ENCODE results near the gene DCTN3. TPM values are rescaled to one million over a fixed set of nuclear protein-coding genes. Genes with fewer than 3 reads are reported as not detected.

DCTN3 gene
- total and polyA plus RNA-seq, 2 experiments from 2014 or later: 75.0 to 83.1 TPM

DNA sequence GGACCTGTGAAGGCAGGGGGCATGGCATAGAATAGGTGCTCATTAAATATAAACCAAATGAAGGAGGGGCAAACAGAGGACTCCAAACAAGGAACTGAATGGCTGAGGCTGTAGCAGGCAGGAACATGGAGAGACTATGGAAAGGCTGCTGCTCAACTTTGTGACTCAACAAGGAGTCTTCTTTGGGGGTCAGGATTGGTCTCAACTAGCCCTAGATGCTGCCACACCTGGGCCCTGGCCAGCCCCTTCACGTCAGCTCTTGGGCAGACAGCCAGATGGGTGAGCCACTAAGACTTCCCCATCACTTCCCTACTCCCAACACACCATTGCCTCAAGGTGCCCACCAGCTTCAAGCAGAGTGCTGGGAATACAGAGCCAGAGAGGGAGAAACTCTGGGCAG lies 19.4 kb downstream of the DCTN3 start:
- 88% methylated on average over 1 of the region's 1 CpG for WGBS (ENCODE audit: low lambda C conversion rate, missing lambda C conversion rate)
- peaks cover 9% of the 10 kb centered on the region for H3K27me3 ChIP-seq
- no peaks in the 10 kb centered on the region for H3K79me2 ChIP-seq
- H3K4me3 ChIP-seq: no peak overlapping the region
- no peak overlapping the region for H3K4me2 ChIP-seq
- no peak overlapping the region for H2AFZ ChIP-seq
- H3K36me3 ChIP-seq (replicated peaks; ENCODE audit: insufficient read depth, low read depth): no peaks in the 10 kb centered on the region
- no peaks in the 10 kb centered on the region for H4K20me1 ChIP-seq (ENCODE audit: insufficient read depth, poor library complexity, severe bottlenecking)
- no peaks in the 10 kb centered on the region for H3K9me3 ChIP-seq (ENCODE audit: low read depth)
- H3K4me1 ChIP-seq (ENCODE audit: insufficient read depth): no peaks in the 10 kb centered on the region
- TF ChIP-seq EZH2phosphoT487 (IDR thresholded peaks at IDR 0.05; ENCODE audit: low read depth, severe bottlenecking, unreplicated experiment) (no peak), EZH2 (IDR thresholded peaks at IDR 0.05; ENCODE audit: borderline replicate concordance) (no peak)
- TF ChIP-seq, protein P1, sequence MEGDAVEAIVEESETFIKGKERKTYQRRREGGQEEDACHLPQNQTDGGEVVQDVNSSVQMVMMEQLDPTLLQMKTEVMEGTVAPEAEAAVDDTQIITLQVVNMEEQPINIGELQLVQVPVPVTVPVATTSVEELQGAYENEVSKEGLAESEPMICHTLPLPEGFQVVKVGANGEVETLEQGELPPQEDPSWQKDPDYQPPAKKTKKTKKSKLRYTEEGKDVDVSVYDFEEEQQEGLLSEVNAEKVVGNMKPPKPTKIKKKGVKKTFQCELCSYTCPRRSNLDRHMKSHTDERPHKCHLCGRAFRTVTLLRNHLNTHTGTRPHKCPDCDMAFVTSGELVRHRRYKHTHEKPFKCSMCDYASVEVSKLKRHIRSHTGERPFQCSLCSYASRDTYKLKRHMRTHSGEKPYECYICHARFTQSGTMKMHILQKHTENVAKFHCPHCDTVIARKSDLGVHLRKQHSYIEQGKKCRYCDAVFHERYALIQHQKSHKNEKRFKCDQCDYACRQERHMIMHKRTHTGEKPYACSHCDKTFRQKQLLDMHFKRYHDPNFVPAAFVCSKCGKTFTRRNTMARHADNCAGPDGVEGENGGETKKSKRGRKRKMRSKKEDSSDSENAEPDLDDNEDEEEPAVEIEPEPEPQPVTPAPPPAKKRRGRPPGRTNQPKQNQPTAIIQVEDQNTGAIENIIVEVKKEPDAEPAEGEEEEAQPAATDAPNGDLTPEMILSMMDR (IDR thresholded peaks at IDR 0.05; ENCODE audit: poor library complexity): no peak
- no peak overlapping the region for H3K27ac ChIP-seq
- no peak for DNase-seq (ENCODE audit: low spot score)
- no peaks in the 10 kb centered on the region for H3K9me2 ChIP-seq (replicated peaks; ENCODE audit: insufficient read depth)

DNA sequence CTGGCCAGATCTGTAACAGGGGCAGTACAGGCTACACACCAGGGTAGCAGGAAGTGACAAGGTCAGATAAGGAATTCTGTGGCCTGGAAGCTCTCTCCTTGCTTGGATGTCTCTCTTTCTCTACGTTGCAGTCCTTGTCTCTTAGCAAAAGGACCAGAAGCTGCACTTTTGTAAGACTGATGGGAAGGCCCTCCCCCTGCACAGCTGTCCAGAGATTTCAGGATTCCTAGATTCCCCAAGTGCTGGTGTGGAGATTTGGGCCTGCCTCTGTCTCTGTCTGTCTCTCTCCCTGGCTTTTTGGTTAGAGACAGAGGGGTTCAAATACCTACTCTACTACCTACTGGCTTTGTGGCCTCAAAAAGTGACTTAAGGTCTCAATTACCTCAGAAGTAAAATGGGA lies 20.7 kb downstream of the DCTN3 start:
- Histone ChIP-seq H3K4me3 (no peak overlapping the region), H3K79me2 (no peaks in the 10 kb centered on the region), H3K4me2 (no peak overlapping the region), H3K4me1 (ENCODE audit: insufficient read depth) (no peaks in the 10 kb centered on the region), H2AFZ (no peak overlapping the region), H3K9me2 (replicated peaks; ENCODE audit: insufficient read depth) (no peaks in the 10 kb centered on the region), H3K27ac (no peak overlapping the region), H3K27me3 (peaks cover 14% of the 10 kb centered on the region), H3K9me3 (ENCODE audit: low read depth) (no peaks in the 10 kb centered on the region), H4K20me1 (ENCODE audit: insufficient read depth, poor library complexity, severe bottlenecking) (no peaks in the 10 kb centered on the region), H3K36me3 (replicated peaks; ENCODE audit: insufficient read depth, low read depth) (no peaks in the 10 kb centered on the region)
- no peak for DNase-seq (ENCODE audit: low spot score)
- TF ChIP-seq EZH2 (IDR thresholded peaks at IDR 0.05; ENCODE audit: borderline replicate concordance) (no peak), EZH2phosphoT487 (IDR thresholded peaks at IDR 0.05; ENCODE audit: low read depth, severe bottlenecking, unreplicated experiment) (no peak)
- TF ChIP-seq, protein P1 (IDR thresholded peaks at IDR 0.05; ENCODE audit: poor library complexity): no peak
- 44% methylated on average over 1 of the region's 1 CpG for WGBS (ENCODE audit: low lambda C conversion rate, missing lambda C conversion rate)

DNA sequence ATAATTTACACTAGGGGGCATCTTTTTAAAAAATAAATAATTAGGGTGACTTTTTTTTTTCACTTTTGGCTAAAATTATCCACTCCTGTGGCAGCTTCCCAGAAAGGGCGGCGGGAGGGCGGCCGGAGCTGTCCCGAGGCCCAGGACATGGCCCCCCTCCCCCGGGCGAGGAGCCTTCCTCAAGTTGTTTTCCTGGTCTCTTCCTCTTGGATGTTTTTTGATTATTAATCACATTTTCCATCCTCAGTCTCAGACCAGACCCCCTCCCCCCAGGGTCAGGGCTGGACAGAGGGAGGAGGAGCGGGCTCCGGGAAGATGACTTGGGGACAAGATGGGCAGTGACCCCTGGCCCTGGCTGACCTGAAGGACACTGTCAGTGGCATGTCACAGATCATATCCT lies 26.1 kb downstream of the DCTN3 start:
- TF ChIP-seq EZH2 (IDR thresholded peaks at IDR 0.05; ENCODE audit: borderline replicate concordance) (no peak), EZH2phosphoT487 (IDR thresholded peaks at IDR 0.05; ENCODE audit: low read depth, severe bottlenecking, unreplicated experiment) (no peak)
- TF ChIP-seq, protein P1 (IDR thresholded peaks at IDR 0.05; ENCODE audit: poor library complexity): no peak
- 89% methylated on average over 8 of the region's 9 CpGs for WGBS (ENCODE audit: low lambda C conversion rate, missing lambda C conversion rate)
- no peak for DNase-seq (ENCODE audit: low spot score)
- no peaks in the 10 kb centered on the region for H3K36me3 ChIP-seq (replicated peaks; ENCODE audit: insufficient read depth, low read depth)
- H3K4me1 ChIP-seq (ENCODE audit: insufficient read depth): peaks cover 31% of the 10 kb centered on the region
- no peaks in the 10 kb centered on the region for H3K9me3 ChIP-seq (ENCODE audit: low read depth)
- H3K27ac ChIP-seq: no peak overlapping the region
- no peak overlapping the region for H2AFZ ChIP-seq
- no peaks in the 10 kb centered on the region for H3K79me2 ChIP-seq
- H3K4me3 ChIP-seq: no peak overlapping the region
- H4K20me1 ChIP-seq (ENCODE audit: insufficient read depth, poor library complexity, severe bottlenecking): no peaks in the 10 kb centered on the region
- peaks cover 62% of the 10 kb centered on the region for H3K27me3 ChIP-seq
- no peaks in the 10 kb centered on the region for H3K9me2 ChIP-seq (replicated peaks; ENCODE audit: insufficient read depth)
- no peak overlapping the region for H3K4me2 ChIP-seq
